Measurements from ENCODE around the gene PTPRF. TPM values are rescaled to one million over a fixed set of nuclear protein-coding genes. Genes with fewer than 3 reads are reported as not detected.

The PTPRF gene
- total and polyA plus RNA-seq, 4 donors, result 41.2 to 241 (median 85.6) TPM

- no peak overlapping the region for H3K4me3 ChIP-seq (ENCODE audit: low read depth in 1 of 3, low read length in 3 of 3)
- DNase-seq (ENCODE audit: low spot score), result no peak
- peaks cover 19 to 76% (median 53%) of the 10 kb centered on the region in 4 donors for H3K36me3 ChIP-seq (ENCODE audit: control insufficient read depth in 4 of 4, insufficient read depth in 3 of 4, low read depth in 1 of 4, low read length in 3 of 4)
- 88% methylated on average over 10 of the region's 10 CpGs for WGBS
- peaks cover 0 to 10% (median 4%) of the 10 kb centered on the region in 4 donors for H3K4me1 ChIP-seq (ENCODE audit: control insufficient read depth in 4 of 4, insufficient read depth in 4 of 4, low read length in 3 of 4)
- no peak overlapping the region for H3K27ac ChIP-seq (ENCODE audit: low read depth in 1 of 2, low read length in 2 of 2)
- H3K27me3 ChIP-seq (ENCODE audit: control insufficient read depth in 4 of 4, insufficient read depth in 4 of 4, low read length in 3 of 4), result no peaks in the 10 kb centered on the region
- H3K9ac ChIP-seq (ENCODE audit: low read depth in 1 of 2, low read length in 2 of 2), result no peak overlapping the region
- H3K9me3 ChIP-seq (ENCODE audit: control insufficient read depth in 4 of 4, low read length in 3 of 4), result no peaks in the 10 kb centered on the region
- TF ChIP-seq, protein P1, sequence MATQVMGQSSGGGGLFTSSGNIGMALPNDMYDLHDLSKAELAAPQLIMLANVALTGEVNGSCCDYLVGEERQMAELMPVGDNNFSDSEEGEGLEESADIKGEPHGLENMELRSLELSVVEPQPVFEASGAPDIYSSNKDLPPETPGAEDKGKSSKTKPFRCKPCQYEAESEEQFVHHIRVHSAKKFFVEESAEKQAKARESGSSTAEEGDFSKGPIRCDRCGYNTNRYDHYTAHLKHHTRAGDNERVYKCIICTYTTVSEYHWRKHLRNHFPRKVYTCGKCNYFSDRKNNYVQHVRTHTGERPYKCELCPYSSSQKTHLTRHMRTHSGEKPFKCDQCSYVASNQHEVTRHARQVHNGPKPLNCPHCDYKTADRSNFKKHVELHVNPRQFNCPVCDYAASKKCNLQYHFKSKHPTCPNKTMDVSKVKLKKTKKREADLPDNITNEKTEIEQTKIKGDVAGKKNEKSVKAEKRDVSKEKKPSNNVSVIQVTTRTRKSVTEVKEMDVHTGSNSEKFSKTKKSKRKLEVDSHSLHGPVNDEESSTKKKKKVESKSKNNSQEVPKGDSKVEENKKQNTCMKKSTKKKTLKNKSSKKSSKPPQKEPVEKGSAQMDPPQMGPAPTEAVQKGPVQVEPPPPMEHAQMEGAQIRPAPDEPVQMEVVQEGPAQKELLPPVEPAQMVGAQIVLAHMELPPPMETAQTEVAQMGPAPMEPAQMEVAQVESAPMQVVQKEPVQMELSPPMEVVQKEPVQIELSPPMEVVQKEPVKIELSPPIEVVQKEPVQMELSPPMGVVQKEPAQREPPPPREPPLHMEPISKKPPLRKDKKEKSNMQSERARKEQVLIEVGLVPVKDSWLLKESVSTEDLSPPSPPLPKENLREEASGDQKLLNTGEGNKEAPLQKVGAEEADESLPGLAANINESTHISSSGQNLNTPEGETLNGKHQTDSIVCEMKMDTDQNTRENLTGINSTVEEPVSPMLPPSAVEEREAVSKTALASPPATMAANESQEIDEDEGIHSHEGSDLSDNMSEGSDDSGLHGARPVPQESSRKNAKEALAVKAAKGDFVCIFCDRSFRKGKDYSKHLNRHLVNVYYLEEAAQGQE (IDR thresholded peaks at IDR 0.05), result no peak
- TF ChIP-seq GABPA (IDR thresholded peaks at IDR 0.05 in 1 of 2, conservative IDR thresholded peaks at IDR 0.05 in 1 of 2) (no peak), FOXA2 (IDR thresholded peaks at IDR 0.05) (no peak), TAF1 (conservative IDR thresholded peaks at IDR 0.05) (no peak), MAX (IDR thresholded peaks at IDR 0.05) (no peak)
- TF ChIP-seq, protein P2, sequence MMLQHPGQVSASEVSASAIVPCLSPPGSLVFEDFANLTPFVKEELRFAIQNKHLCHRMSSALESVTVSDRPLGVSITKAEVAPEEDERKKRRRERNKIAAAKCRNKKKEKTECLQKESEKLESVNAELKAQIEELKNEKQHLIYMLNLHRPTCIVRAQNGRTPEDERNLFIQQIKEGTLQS (IDR thresholded peaks at IDR 0.05), result no peak
Measured at GRCh38 chr1:43671626-43672330, 141.1 kb downstream of the PTPRF start.

- Histone ChIP-seq H3K27me3 (ENCODE audit: control insufficient read depth in 4 of 4, insufficient read depth in 4 of 4, low read length in 3 of 4) (no peaks in the 10 kb centered on the region), H3K4me3 (ENCODE audit: low read depth in 1 of 3, low read length in 3 of 3) (no peak overlapping the region), H3K9me3 (ENCODE audit: control insufficient read depth in 4 of 4, low read length in 3 of 4) (no peaks in the 10 kb centered on the region), H3K27ac (ENCODE audit: low read depth in 1 of 2, low read length in 2 of 2) (no peak overlapping the region), H3K36me3 (ENCODE audit: control insufficient read depth in 4 of 4, insufficient read depth in 3 of 4, low read depth in 1 of 4, low read length in 3 of 4) (peaks cover 13 to 71% (median 42%) of the 10 kb centered on the region in 4 donors), H3K4me1 (ENCODE audit: control insufficient read depth in 4 of 4, insufficient read depth in 4 of 4, low read length in 3 of 4) (peaks cover 0 to 10% (median 4%) of the 10 kb centered on the region in 4 donors), H3K9ac (ENCODE audit: low read depth in 1 of 2, low read length in 2 of 2) (no peak overlapping the region)
- no peak for DNase-seq (ENCODE audit: low spot score)
- WGBS, result 95% methylated on average over 7 of the region's 7 CpGs
- TF ChIP-seq YY1 (IDR thresholded peaks at IDR 0.05), result no peak
- no peak for TF ChIP-seq FOXA2 (IDR thresholded peaks at IDR 0.05)
- TF ChIP-seq, protein P1 (IDR thresholded peaks at IDR 0.05), result no peak
Measured at GRCh38 chr1:43673261-43673660, 142.6 kb downstream of the PTPRF start.

Other genes starting within 250 kb of the PTPRF start
- gene C1orf210, start 245.3 kb upstream of the PTPRF start, total RNA-seq, result 1 to 10 TPM in 1 of 2 donors, under 1 TPM in 1; 0.75 to 5.0 TPM
- gene C1orf210, start 245.3 kb upstream of the PTPRF start, polyA plus RNA-seq, result 1 to 10 TPM in 1 of 2 donors, under 1 TPM in 1; 0.80 to 1.7 TPM
- 10 to 100 TPM; 10.4 to 17.6 TPM for gene TIE1, start 229.9 kb upstream of the PTPRF start, total RNA-seq
- gene TIE1, start 229.9 kb upstream of the PTPRF start, polyA plus RNA-seq, result 1 to 10 TPM; 3.6 to 7.3 TPM
- gene MPL, start 193.1 kb upstream of the PTPRF start, total RNA-seq, result 1 to 10 TPM in 1 of 2 donors, not detected in 1; 1.0 TPM
- gene MPL, start 193.1 kb upstream of the PTPRF start, polyA plus RNA-seq, result under 1 TPM in 1 of 2 donors, not detected in 1; 0.03 TPM
- gene CDC20, start 171.9 kb upstream of the PTPRF start, total RNA-seq, result 10 to 100 TPM in 1 of 2 donors, under 1 TPM in 1; 0.25 to 73.4 TPM
- gene CDC20, start 171.9 kb upstream of the PTPRF start, polyA plus RNA-seq, result 1 to 10 TPM; 2.0 to 4.9 TPM
- gene ELOVL1, start 162.9 kb upstream of the PTPRF start, total RNA-seq, result 10 to 100 TPM; 12.8 to 50.3 TPM
- 10 to 100 TPM; 25.2 to 45.4 TPM for gene ELOVL1, start 162.9 kb upstream of the PTPRF start, polyA plus RNA-seq
- 10 to 100 TPM; 26.2 to 37.6 TPM for gene MED8, start 141.1 kb upstream of the PTPRF start, total RNA-seq
- gene MED8, start 141.1 kb upstream of the PTPRF start, polyA plus RNA-seq, result 10 to 100 TPM; 26.6 to 31.6 TPM
- gene SZT2, start 141.0 kb upstream of the PTPRF start, total RNA-seq, result 10 to 100 TPM; 18.4 to 31.0 TPM
- gene SZT2, start 141.0 kb upstream of the PTPRF start, polyA plus RNA-seq, result 1 to 10 TPM; 4.8 to 5.4 TPM
- 10 to 100 TPM; 26.9 to 27.0 TPM for gene HYI, start 77.0 kb upstream of the PTPRF start, total RNA-seq
- gene HYI, start 77.0 kb upstream of the PTPRF start, polyA plus RNA-seq, result 10 to 100 TPM; 32.7 to 34.9 TPM
- 10 to 100 TPM; 15.2 to 25.0 TPM for gene KDM4A, start 119.3 kb downstream of the PTPRF start, total RNA-seq
- gene KDM4A, start 119.3 kb downstream of the PTPRF start, polyA plus RNA-seq, result 1 to 10 TPM; 5.5 to 9.7 TPM
- gene ST3GAL3, start 176.7 kb downstream of the PTPRF start, total RNA-seq, result 10 to 100 TPM; 11.3 to 11.4 TPM
- 1 to 10 TPM; 4.9 to 5.0 TPM for gene ST3GAL3, start 176.7 kb downstream of the PTPRF start, polyA plus RNA-seq